Fibroblast of lung (primary cell): ENCODE data around the gene USP6NL. TPM values are rescaled to one million over a fixed set of nuclear protein-coding genes. Genes with fewer than 3 reads are reported as not detected.

Experiments used
- DNase-seq, 2 donors: peaks; one replicate each; pipeline versions ENCODE4 v3.0.0 to v3.0.0-alpha.2; 2010; ENCODE audit warnings: low read depth in 2 of 2
- H2AFZ ChIP-seq: 2 replicates; pipeline ENCODE4 v1.5.1; 2012; ENCODE audit warnings: low read length, control low read depth, inconsistent platforms
- H3K27ac ChIP-seq: 2 replicates; pipeline ENCODE4 v1.5.1; 2011; ENCODE audit warnings: low read length, control low read depth; ENCODE audit not compliant: insufficient read depth
- H3K27me3 ChIP-seq: 2 replicates; pipeline ENCODE4 v1.5.1; 2011; ENCODE audit warnings: mild to moderate bottlenecking, low read length; ENCODE audit not compliant: control insufficient read depth, insufficient read depth
- H3K36me3 ChIP-seq: 2 replicates; pipeline ENCODE4 v1.5.1; 2011; ENCODE audit warnings: low read length; ENCODE audit not compliant: control insufficient read depth, insufficient read depth
- H3K4me1 ChIP-seq: 2 replicates; pipeline ENCODE4 v1.5.1; 2011; ENCODE audit warnings: low read length; ENCODE audit not compliant: control insufficient read depth, insufficient read depth; ENCODE audit errors: extremely low read depth
- H3K4me2 ChIP-seq: 2 replicates; pipeline ENCODE4 v1.5.1; 2011; ENCODE audit warnings: low read length, control low read depth; ENCODE audit not compliant: insufficient read depth; ENCODE audit errors: extremely low read depth
- H3K4me3 ChIP-seq, 4 experiments: fragments of 200-600 bp in 1 of 4; sonication (generic) in 1 of 4; replicated peaks in 1 of 4; 2 replicates each; pipeline ENCODE4 v1.5.1; 2011 to 2016; ENCODE audit warnings: low read length in 4 of 4, low read depth in 3 of 4, mild to moderate bottlenecking in 3 of 4, control low read depth in 2 of 4, inconsistent platforms in 1 of 4, mixed read lengths in 1 of 4; ENCODE audit not compliant: insufficient read depth in 1 of 4; ENCODE audit errors: control extremely low read depth in 1 of 4
- H3K79me2 ChIP-seq: 2 replicates; pipeline ENCODE4 v1.5.1; 2012; ENCODE audit warnings: mild to moderate bottlenecking, low read length, inconsistent platforms; ENCODE audit not compliant: control insufficient read depth, insufficient read depth
- H3K9ac ChIP-seq: 2 replicates; pipeline ENCODE4 v1.5.1; 2011; ENCODE audit warnings: mild to moderate bottlenecking, low read length, control low read depth; ENCODE audit not compliant: insufficient read depth
- H3K9me3 ChIP-seq: 2 replicates; pipeline ENCODE4 v1.5.1; 2012; ENCODE audit warnings: low read depth, low read length; ENCODE audit not compliant: control insufficient read depth, insufficient read depth
- H4K20me1 ChIP-seq: 2 replicates; pipeline ENCODE4 v1.5.1; 2011; ENCODE audit warnings: low read length; ENCODE audit not compliant: control insufficient read depth, insufficient read depth; ENCODE audit errors: extremely low read depth
- CTCF ChIP-seq, 2 donors: IDR thresholded peaks in 1 of 2; conservative IDR thresholded peaks in 1 of 2; 1 replicate in 1 of 2; 2 replicates in 1 of 2; pipeline ENCODE4 v1.5.1; 2011 to 2012; ENCODE audit warnings: low read length in 2 of 2, control low read depth in 1 of 2, inconsistent platforms in 1 of 2, low read depth in 1 of 2, mild to moderate bottlenecking in 1 of 2
- EZH2 ChIP-seq: IDR thresholded peaks from 2 replicates; pipeline ENCODE4 v1.5.1; 2012; ENCODE audit warnings: low read length, control low read depth, mild to moderate bottlenecking; ENCODE audit errors: missing control alignments
- polyA plus RNA-seq, 2 donors: library from polyadenylated mRNA; depleted of rRNA in 1 of 2; stranded (reverse) in 1 of 2; unstranded in 1 of 2; fragments of >200 nt; gene quantifications; 2 replicates each; pipeline ENCODE4 v1.2.1, GENCODE V29; 2011 to 2012; ENCODE audit warnings: missing spikeins in 1 of 2
- total RNA-seq: library from RNA; depleted of rRNA; stranded (reverse); fragments of >200 nt; gene quantifications from 2 replicates; pipeline ENCODE4 v1.2.1, GENCODE V29; 2014

Gene USP6NL
- total and polyA plus RNA-seq, 2 donors (not counting 1 experiment from before 2014, with no cell fraction given), result 8.9 to 13.4 TPM

GRCh38 chr10:11510736-11511135, 100.7 kb downstream of the USP6NL start:
- H3K9ac ChIP-seq, result no peak overlapping the region
- H3K36me3 ChIP-seq, result no peaks in the 10 kb centered on the region
- H3K27ac ChIP-seq, result no peak overlapping the region
- H3K9me3 ChIP-seq, result no peaks in the 10 kb centered on the region
- no peak for DNase-seq
- no peak for TF ChIP-seq EZH2
- no peak for TF ChIP-seq CTCF (conservative IDR thresholded peaks at IDR 0.05 in 1 of 2, IDR thresholded peaks at IDR 0.05 in 1 of 2; ENCODE audit: low read depth in 1 of 2, low read length in 2 of 2)
- H3K79me2 ChIP-seq, result no peaks in the 10 kb centered on the region
- no peak overlapping the region for H3K4me3 ChIP-seq
- H3K4me1 ChIP-seq, result no peaks in the 10 kb centered on the region
- H2AFZ ChIP-seq, result no peak overlapping the region
- H4K20me1 ChIP-seq, result no peaks in the 10 kb centered on the region
- no peak overlapping the region for H3K4me2 ChIP-seq
- no peaks in the 10 kb centered on the region for H3K27me3 ChIP-seq

GRCh38 chr10:11510281-11510680, 101.2 kb downstream of the USP6NL start:
- Histone ChIP-seq H3K4me3 (no peak overlapping the region), H4K20me1 (no peaks in the 10 kb centered on the region), H3K9ac (no peak overlapping the region), H3K36me3 (no peaks in the 10 kb centered on the region), H2AFZ (no peak overlapping the region), H3K4me1 (no peaks in the 10 kb centered on the region), H3K4me2 (no peak overlapping the region), H3K27ac (no peak overlapping the region), H3K27me3 (no peaks in the 10 kb centered on the region), H3K9me3 (no peaks in the 10 kb centered on the region), H3K79me2 (no peaks in the 10 kb centered on the region)
- no peak for DNase-seq
- no peak for TF ChIP-seq EZH2
- TF ChIP-seq CTCF (conservative IDR thresholded peaks at IDR 0.05 in 1 of 2, IDR thresholded peaks at IDR 0.05 in 1 of 2; ENCODE audit: low read depth in 1 of 2, low read length in 2 of 2), result no peak

- TF ChIP-seq CTCF (conservative IDR thresholded peaks at IDR 0.05 in 1 of 2, IDR thresholded peaks at IDR 0.05 in 1 of 2; ENCODE audit: low read depth in 1 of 2, low read length in 2 of 2), result no peak
- TF ChIP-seq EZH2, result no peak
- H3K9ac ChIP-seq, result no peak overlapping the region
- H3K4me2 ChIP-seq, result no peak overlapping the region
- H3K79me2 ChIP-seq, result no peaks in the 10 kb centered on the region
- H3K4me1 ChIP-seq, result no peaks in the 10 kb centered on the region
- H4K20me1 ChIP-seq, result no peaks in the 10 kb centered on the region
- no peak overlapping the region for H2AFZ ChIP-seq
- no peaks in the 10 kb centered on the region for H3K36me3 ChIP-seq
- no peaks in the 10 kb centered on the region for H3K9me3 ChIP-seq
- DNase-seq, result peak in 1 of 2 donors; percentile 16
- no peak overlapping the region for H3K4me3 ChIP-seq
- H3K27me3 ChIP-seq, result no peaks in the 10 kb centered on the region
- no peak overlapping the region for H3K27ac ChIP-seq
Observed at GRCh38 chr10:11509036-11509435, 102.4 kb downstream of the USP6NL start.
